ENCODE results near the gene GPR148. TPM values are rescaled to one million over a fixed set of nuclear protein-coding genes. Genes with fewer than 3 reads are reported as not detected.

GPR148 gene
- total RNA-seq, 1 donor from 2014 or later: not detected

- H3K27ac Mint-ChIP-seq (ENCODE audit: unreplicated experiment): no peak overlapping the region
- no peak for TF ChIP-seq CTCF (IDR thresholded peaks at IDR 0.05)
- no peak overlapping the region for H3K4me3 Mint-ChIP-seq (ENCODE audit: unreplicated experiment)
- no peaks in the 10 kb centered on the region for H3K9me3 Mint-ChIP-seq (ENCODE audit: unreplicated experiment)
- no peaks in the 10 kb centered on the region for H3K27me3 Mint-ChIP-seq (ENCODE audit: unreplicated experiment)
- no peaks in the 10 kb centered on the region for H3K36me3 Mint-ChIP-seq (ENCODE audit: unreplicated experiment)
- DNase-seq (ENCODE audit: extremely low spot score, unreplicated experiment): peak; percentile 81
- H3K4me1 Mint-ChIP-seq (ENCODE audit: unreplicated experiment): no peaks in the 10 kb centered on the region
Observed at GRCh38 chr2:130763405-130763804, 34.5 kb downstream of the GPR148 start.

- H3K9me3 Mint-ChIP-seq (ENCODE audit: unreplicated experiment): no peaks in the 10 kb centered on the region
- no peak for TF ChIP-seq CTCF (IDR thresholded peaks at IDR 0.05)
- peak; percentile 80 for DNase-seq (ENCODE audit: extremely low spot score, unreplicated experiment)
- no peak overlapping the region for H3K27ac Mint-ChIP-seq (ENCODE audit: unreplicated experiment)
- H3K27me3 Mint-ChIP-seq (ENCODE audit: unreplicated experiment): no peaks in the 10 kb centered on the region
- no peak overlapping the region for H3K4me3 Mint-ChIP-seq (ENCODE audit: unreplicated experiment)
- no peaks in the 10 kb centered on the region for H3K4me1 Mint-ChIP-seq (ENCODE audit: unreplicated experiment)
- H3K36me3 Mint-ChIP-seq (ENCODE audit: unreplicated experiment): no peaks in the 10 kb centered on the region
Observed at GRCh38 chr2:130764035-130764820, 35.4 kb downstream of the GPR148 start.

GRCh38 chr2:130764821-130765115, 35.9 kb downstream of the GPR148 start:
- Mint-ChIP-seq H3K9me3 (ENCODE audit: unreplicated experiment) (no peaks in the 10 kb centered on the region), H3K4me3 (ENCODE audit: unreplicated experiment) (no peak overlapping the region), H3K27me3 (ENCODE audit: unreplicated experiment) (no peaks in the 10 kb centered on the region), H3K4me1 (ENCODE audit: unreplicated experiment) (no peaks in the 10 kb centered on the region), H3K27ac (ENCODE audit: unreplicated experiment) (no peak overlapping the region), H3K36me3 (ENCODE audit: unreplicated experiment) (no peaks in the 10 kb centered on the region)
- TF ChIP-seq CTCF (IDR thresholded peaks at IDR 0.05): no peak
- peak; percentile 72 for DNase-seq (ENCODE audit: extremely low spot score, unreplicated experiment)

GRCh38 chr2:130765464-130765863, 36.6 kb downstream of the GPR148 start:
- TF ChIP-seq CTCF (IDR thresholded peaks at IDR 0.05): no peak
- peak; percentile 53 for DNase-seq (ENCODE audit: extremely low spot score, unreplicated experiment)
- Mint-ChIP-seq H3K27me3 (ENCODE audit: unreplicated experiment) (no peaks in the 10 kb centered on the region), H3K36me3 (ENCODE audit: unreplicated experiment) (no peaks in the 10 kb centered on the region), H3K27ac (ENCODE audit: unreplicated experiment) (no peak overlapping the region), H3K4me3 (ENCODE audit: unreplicated experiment) (no peak overlapping the region), H3K4me1 (ENCODE audit: unreplicated experiment) (no peaks in the 10 kb centered on the region), H3K9me3 (ENCODE audit: unreplicated experiment) (no peaks in the 10 kb centered on the region)

GRCh38 chr2:130766037-130766436, 37.2 kb downstream of the GPR148 start:
- no peak overlapping the region for H3K27ac Mint-ChIP-seq (ENCODE audit: unreplicated experiment)
- no peaks in the 10 kb centered on the region for H3K27me3 Mint-ChIP-seq (ENCODE audit: unreplicated experiment)
- H3K9me3 Mint-ChIP-seq (ENCODE audit: unreplicated experiment): no peaks in the 10 kb centered on the region
- no peaks in the 10 kb centered on the region for H3K36me3 Mint-ChIP-seq (ENCODE audit: unreplicated experiment)
- H3K4me1 Mint-ChIP-seq (ENCODE audit: unreplicated experiment): no peaks in the 10 kb centered on the region
- peak; percentile 56 for DNase-seq (ENCODE audit: extremely low spot score, unreplicated experiment)
- no peak for TF ChIP-seq CTCF (IDR thresholded peaks at IDR 0.05)
- no peak overlapping the region for H3K4me3 Mint-ChIP-seq (ENCODE audit: unreplicated experiment)

All from osteocyte (in vitro differentiated cells).